Hepatocyte (in vitro differentiated cells): ENCODE measurements around the gene NEK1. TPM values are rescaled to one million over a fixed set of nuclear protein-coding genes. Genes with fewer than 3 reads are reported as not detected.

Source experiments
- DNase-seq: peaks from one replicate; pipeline ENCODE4 v3.0.0-alpha.2; 2016; ENCODE audit warnings: low spot score
- H2AFZ ChIP-seq: fragments of 200-600 bp; sonication (generic); 2 replicates; pipeline ENCODE4 v1.6.0; 2016; ENCODE audit warnings: antibody characterized with exemption, mild to moderate bottlenecking
- H3K27ac ChIP-seq: fragments of 200-600 bp; sonication (generic); 2 replicates; pipeline ENCODE4 v1.5.1; 2016; ENCODE audit warnings: mild to moderate bottlenecking
- H3K27me3 ChIP-seq: fragments of 200-600 bp; sonication (generic); 2 replicates; pipeline ENCODE4 v1.6.1; 2016
- H3K36me3 ChIP-seq: fragments of 200-600 bp; sonication (generic); replicated peaks from 2 replicates; pipeline ENCODE4 v1.5.1; 2016; ENCODE audit warnings: low read depth; ENCODE audit not compliant: insufficient read depth
- H3K4me1 ChIP-seq: fragments of 200-600 bp; sonication (generic); 2 replicates; pipeline ENCODE4 v1.5.1; 2016; ENCODE audit warnings: mild to moderate bottlenecking, moderate library complexity; ENCODE audit not compliant: insufficient read depth
- H3K4me2 ChIP-seq: fragments of 200-600 bp; sonication (generic); 2 replicates; pipeline ENCODE4 v1.6.0; 2016
- H3K4me3 ChIP-seq: fragments of 200-600 bp; sonication (generic); 2 replicates; pipeline ENCODE4 v1.5.1; 2016; ENCODE audit warnings: mild to moderate bottlenecking
- H3K79me2 ChIP-seq: fragments of 200-600 bp; sonication (generic); 2 replicates; pipeline ENCODE4 v1.6.0; 2017; ENCODE audit warnings: mild to moderate bottlenecking
- H3K9me2 ChIP-seq: fragments of 200-600 bp; sonication (generic); replicated peaks from 2 replicates; pipeline ENCODE4 v1.6.0; 2017; ENCODE audit warnings: mild to moderate bottlenecking; ENCODE audit not compliant: insufficient read depth
- H3K9me3 ChIP-seq: fragments of 200-600 bp; sonication (generic); 2 replicates; pipeline ENCODE4 v1.5.1; 2016; ENCODE audit warnings: low read depth, mild to moderate bottlenecking
- H4K20me1 ChIP-seq: fragments of 200-600 bp; sonication (generic); 2 replicates; pipeline ENCODE4 v1.6.0; 2016; ENCODE audit warnings: mild to moderate bottlenecking; ENCODE audit not compliant: insufficient read depth, poor library complexity, severe bottlenecking
- EZH2 ChIP-seq: fragments of 200-600 bp; sonication (generic); IDR thresholded peaks from 2 replicates; pipeline ENCODE4 v1.6.1; 2016; ENCODE audit warnings: antibody characterized with exemption, mild to moderate bottlenecking, borderline replicate concordance
- EZH2phosphoT487 ChIP-seq: fragments of 200-600 bp; sonication (generic); IDR thresholded peaks from one replicate; pipeline ENCODE4 v1.6.1; 2018; ENCODE audit warnings: antibody characterized with exemption, mild to moderate bottlenecking, low read depth, moderate library complexity; ENCODE audit not compliant: unreplicated experiment, severe bottlenecking
- WGBS: methylation state at CpG from one replicate; pipeline ENCODE4 v1.1.6; 2016; ENCODE audit warnings: low lambda C conversion rate; ENCODE audit errors: missing lambda C conversion rate; 5-methylcytosine and 5-hydroxymethylcytosine counted together
- polyA plus RNA-seq: library from polyadenylated mRNA; unstranded; fragments of >200 nt; fragmentation: Nextera tagmentation; extraction: Ambion mirVana; gene quantifications from 2 replicates; pipeline ENCODE4 v1.2.1, GENCODE V29; 2016
- total RNA-seq: library from RNA; depleted of rRNA; stranded (reverse); fragments of >200 nt; gene quantifications from 2 replicates; pipeline ENCODE4 v1.2.3, GENCODE V29; 2014
- TF ChIP-seq, protein P1 (sequence below): fragments of 200-600 bp; sonication (generic); IDR thresholded peaks from 2 replicates; pipeline ENCODE4 v1.5.1; 2016; ENCODE audit warnings: antibody characterized with exemption, mild to moderate bottlenecking; ENCODE audit not compliant: poor library complexity

The NEK1 gene
- total and polyA plus RNA-seq, 2 experiments from 2014 or later, result 7.8 to 10.4 TPM

DNA sequence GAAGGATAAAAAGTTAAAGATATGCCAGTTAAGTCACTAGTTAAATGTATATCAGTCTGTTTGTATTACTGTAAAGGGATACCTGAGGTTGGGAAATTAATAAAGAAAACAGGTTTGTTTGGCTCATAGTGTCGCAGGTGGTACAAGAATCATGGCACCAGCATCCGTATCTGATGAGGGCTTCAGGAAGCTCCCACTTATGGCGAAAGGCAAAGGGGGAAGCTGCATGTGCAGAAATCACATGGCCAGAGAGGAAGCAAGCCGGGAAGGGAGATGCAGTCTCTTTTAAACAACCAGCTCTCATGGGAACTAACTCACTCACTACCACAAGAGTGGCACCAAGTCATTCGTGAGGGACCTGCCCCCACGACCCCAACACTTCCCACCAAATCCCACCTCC, 249.8 kb downstream of the NEK1 start:
- 87% methylated on average over 6 of the region's 6 CpGs for WGBS
- H3K27ac ChIP-seq, result no peak overlapping the region
- TF ChIP-seq, protein P1, sequence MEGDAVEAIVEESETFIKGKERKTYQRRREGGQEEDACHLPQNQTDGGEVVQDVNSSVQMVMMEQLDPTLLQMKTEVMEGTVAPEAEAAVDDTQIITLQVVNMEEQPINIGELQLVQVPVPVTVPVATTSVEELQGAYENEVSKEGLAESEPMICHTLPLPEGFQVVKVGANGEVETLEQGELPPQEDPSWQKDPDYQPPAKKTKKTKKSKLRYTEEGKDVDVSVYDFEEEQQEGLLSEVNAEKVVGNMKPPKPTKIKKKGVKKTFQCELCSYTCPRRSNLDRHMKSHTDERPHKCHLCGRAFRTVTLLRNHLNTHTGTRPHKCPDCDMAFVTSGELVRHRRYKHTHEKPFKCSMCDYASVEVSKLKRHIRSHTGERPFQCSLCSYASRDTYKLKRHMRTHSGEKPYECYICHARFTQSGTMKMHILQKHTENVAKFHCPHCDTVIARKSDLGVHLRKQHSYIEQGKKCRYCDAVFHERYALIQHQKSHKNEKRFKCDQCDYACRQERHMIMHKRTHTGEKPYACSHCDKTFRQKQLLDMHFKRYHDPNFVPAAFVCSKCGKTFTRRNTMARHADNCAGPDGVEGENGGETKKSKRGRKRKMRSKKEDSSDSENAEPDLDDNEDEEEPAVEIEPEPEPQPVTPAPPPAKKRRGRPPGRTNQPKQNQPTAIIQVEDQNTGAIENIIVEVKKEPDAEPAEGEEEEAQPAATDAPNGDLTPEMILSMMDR, result no peak
- TF ChIP-seq EZH2phosphoT487, result no peak
- no peak for TF ChIP-seq EZH2

DNA sequence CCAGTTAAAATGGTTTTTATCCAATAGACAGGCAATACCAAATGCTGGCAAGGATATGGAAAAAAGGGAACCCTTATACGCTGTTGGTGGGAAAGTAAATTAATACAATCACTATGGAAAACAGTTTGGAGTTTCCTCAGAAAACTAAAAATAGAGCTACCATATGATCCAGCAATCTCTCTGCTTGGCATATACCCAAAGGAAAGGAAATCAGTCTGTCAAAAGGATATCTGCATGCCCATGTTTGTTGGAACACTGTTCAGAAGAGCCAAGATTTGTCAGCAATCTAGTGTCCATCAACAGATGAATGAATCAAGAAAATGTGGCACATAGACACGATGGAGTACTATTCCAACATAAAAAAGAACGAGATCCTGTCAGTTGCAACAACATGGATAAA, 250.6 kb downstream of the NEK1 start:
- DNase-seq, result no peak
- TF ChIP-seq, protein P1, result no peak
- TF ChIP-seq EZH2phosphoT487 (no peak), EZH2 (no peak)
- no peaks in the 10 kb centered on the region for H3K27me3 ChIP-seq
- H3K9me3 ChIP-seq, result no peaks in the 10 kb centered on the region
- H3K4me1 ChIP-seq, result no peaks in the 10 kb centered on the region
- H4K20me1 ChIP-seq, result no peaks in the 10 kb centered on the region
- H3K9me2 ChIP-seq, result no peaks in the 10 kb centered on the region
- no peak overlapping the region for H3K4me2 ChIP-seq
- no peak overlapping the region for H3K4me3 ChIP-seq
- no peak overlapping the region for H2AFZ ChIP-seq
- H3K36me3 ChIP-seq, result no peaks in the 10 kb centered on the region
- H3K27ac ChIP-seq, result no peak overlapping the region
- no peaks in the 10 kb centered on the region for H3K79me2 ChIP-seq
- WGBS, result 90% methylated on average over 3 of the region's 3 CpGs

More for the DNA sequence above, 249.8 kb downstream of the NEK1 start:
- H3K79me2 ChIP-seq, result no peaks in the 10 kb centered on the region
- no peaks in the 10 kb centered on the region for H3K27me3 ChIP-seq
- no peaks in the 10 kb centered on the region for H3K9me2 ChIP-seq
- no peak overlapping the region for H2AFZ ChIP-seq
- H3K4me3 ChIP-seq, result no peak overlapping the region
- H4K20me1 ChIP-seq, result no peaks in the 10 kb centered on the region
- no peak for DNase-seq
- no peaks in the 10 kb centered on the region for H3K36me3 ChIP-seq
- H3K9me3 ChIP-seq, result no peaks in the 10 kb centered on the region
- no peak overlapping the region for H3K4me2 ChIP-seq
- H3K4me1 ChIP-seq, result no peaks in the 10 kb centered on the region

DNA sequence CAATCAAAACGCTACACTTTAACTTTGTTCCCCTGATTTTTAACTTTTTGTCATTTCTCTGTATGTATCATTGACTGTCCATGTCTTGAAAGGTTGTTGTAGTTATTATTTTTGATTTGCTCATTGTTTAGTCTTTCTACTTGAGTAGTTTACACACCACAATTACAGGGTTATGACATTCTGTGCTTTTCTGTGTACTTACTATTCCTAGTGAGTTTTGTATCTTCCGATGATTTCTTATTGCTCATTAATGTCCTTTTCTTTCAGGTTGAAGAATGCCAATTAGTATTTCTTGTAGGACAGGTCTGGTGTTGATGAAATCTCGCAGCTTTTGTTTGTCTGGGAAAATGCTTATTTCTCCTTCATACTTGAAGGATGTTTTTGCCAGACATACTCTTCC, 252.4 kb downstream of the NEK1 start:
- Histone ChIP-seq H3K4me3 (no peak overlapping the region), H3K36me3 (no peaks in the 10 kb centered on the region), H3K4me1 (no peaks in the 10 kb centered on the region), H2AFZ (no peak overlapping the region), H3K9me3 (no peaks in the 10 kb centered on the region), H4K20me1 (no peaks in the 10 kb centered on the region), H3K79me2 (no peaks in the 10 kb centered on the region), H3K9me2 (no peaks in the 10 kb centered on the region), H3K27me3 (no peaks in the 10 kb centered on the region), H3K27ac (no peak overlapping the region), H3K4me2 (no peak overlapping the region)
- TF ChIP-seq EZH2 (no peak), EZH2phosphoT487 (no peak)
- TF ChIP-seq, protein P1, result no peak
- 95% methylated on average over 3 of the region's 3 CpGs for WGBS
- no peak for DNase-seq

DNA sequence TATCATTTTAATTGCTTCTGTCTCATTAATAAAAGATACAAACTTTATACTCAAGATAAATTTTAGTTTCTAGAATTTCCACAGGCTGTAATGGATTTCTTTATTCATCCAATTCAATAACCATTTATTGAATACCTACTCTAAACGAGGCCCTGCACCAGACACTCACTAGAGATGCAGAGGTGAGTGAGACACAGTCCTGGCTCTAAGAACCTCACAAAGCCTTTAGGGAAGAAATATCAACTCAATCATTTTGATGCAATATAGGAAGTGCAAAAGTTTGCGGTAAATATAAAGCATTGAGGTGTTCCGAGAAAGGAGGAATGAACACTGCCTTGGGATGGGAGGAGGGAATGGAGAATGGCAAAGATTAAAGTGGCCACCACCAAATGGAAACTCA, 260.0 kb downstream of the NEK1 start:
- Histone ChIP-seq H2AFZ (no peak overlapping the region), H4K20me1 (no peaks in the 10 kb centered on the region), H3K9me3 (no peaks in the 10 kb centered on the region), H3K4me3 (no peak overlapping the region), H3K27me3 (no peaks in the 10 kb centered on the region), H3K4me2 (no peak overlapping the region), H3K79me2 (no peaks in the 10 kb centered on the region), H3K4me1 (no peaks in the 10 kb centered on the region), H3K9me2 (no peaks in the 10 kb centered on the region), H3K27ac (no peak overlapping the region), H3K36me3 (no peaks in the 10 kb centered on the region)
- no peak for DNase-seq
- WGBS, result 86% methylated on average over 3 of the region's 3 CpGs
- TF ChIP-seq EZH2phosphoT487 (no peak), EZH2 (no peak)
- TF ChIP-seq, protein P1, result no peak
